Measurements from ENCODE around the gene ARMC5.
"Not testable (repeated sequence)": the region's sequence is repeated elsewhere in the genome, so short reads cannot be mapped to it uniquely, and the experiment has no call there.

Gene ARMC5

GRCh38 chr16:31430380-31431052 is 28.8 kb upstream of the ARMC5 start:
- DNase-seq (ENCODE audit: low read depth in 2 of 2), result no peak

- no peak for DNase-seq (ENCODE audit: low read depth in 2 of 2)
These were observed 23.7 kb upstream of the ARMC5 start for GRCh38 chr16:31435341-31436220.

GRCh38 chr16:31436221-31437045 is 22.9 kb upstream of the ARMC5 start:
- DNase-seq (ENCODE audit: low read depth in 2 of 2), result no peak

- no peak for DNase-seq (ENCODE audit: low read depth in 2 of 2)
These were observed 20.9 kb upstream of the ARMC5 start for GRCh38 chr16:31438414-31438813.

GRCh38 chr16:31439023-31439422 is 20.3 kb upstream of the ARMC5 start:
- DNase-seq (ENCODE audit: low read depth in 2 of 2), result not testable (repeated sequence)

- no peak for DNase-seq (ENCODE audit: low read depth in 2 of 2)
These were observed 19.8 kb upstream of the ARMC5 start for GRCh38 chr16:31439519-31439918.

- no peak for DNase-seq (ENCODE audit: low read depth in 2 of 2)
These were observed 18.7 kb upstream of the ARMC5 start for GRCh38 chr16:31440516-31441184.

GRCh38 chr16:31441956-31442355 is 17.3 kb upstream of the ARMC5 start:
- DNase-seq (ENCODE audit: low read depth in 2 of 2), result no peak

GRCh38 chr16:31445931-31446330 is 13.4 kb upstream of the ARMC5 start:
- not testable (repeated sequence) for DNase-seq (ENCODE audit: low read depth in 2 of 2)

GRCh38 chr16:31451201-31451600 is 8.1 kb upstream of the ARMC5 start:
- no peak for DNase-seq (ENCODE audit: low read depth in 2 of 2)

GRCh38 chr16:31451681-31452351 is 7.5 kb upstream of the ARMC5 start:
- DNase-seq (ENCODE audit: low read depth in 2 of 2), result no peak

- no peak for DNase-seq (ENCODE audit: low read depth in 2 of 2)
These were observed 6.6 kb upstream of the ARMC5 start for GRCh38 chr16:31452631-31453106.

- no peak for DNase-seq (ENCODE audit: low read depth in 2 of 2)
These were observed 5.8 kb upstream of the ARMC5 start for GRCh38 chr16:31453255-31454204.

- DNase-seq (ENCODE audit: low read depth in 2 of 2), result no peak
These were observed 3.5 kb upstream of the ARMC5 start for GRCh38 chr16:31455601-31456314.

- DNase-seq (ENCODE audit: low read depth in 2 of 2), result no peak
These were observed 2.3 kb upstream of the ARMC5 start for GRCh38 chr16:31456988-31457360.

GRCh38 chr16:31458073-31458843 is 1.0 kb upstream of the ARMC5 start:
- peak in 1 of 2 donors; percentile 27 for DNase-seq (ENCODE audit: low read depth in 2 of 2)

- peak; percentile 100 for DNase-seq (ENCODE audit: low read depth in 2 of 2)
These were observed 633 bp downstream of the ARMC5 start for GRCh38 chr16:31459687-31460581.
